Measurements from ENCODE around the gene RBM19.

RBM19 gene

GRCh38 chr12:113840401-113841042 is 125.6 kb downstream of the RBM19 start:
- in situ Hi-C loops (cut with HindIII; ENCODE audit: low sequenced_read_pairs), result no loop called here

- in situ Hi-C loops (cut with HindIII; ENCODE audit: low sequenced_read_pairs), result loop anchor here (5.0 kb wide), 1 partner anchor 78 kb away; no protein-coding TSS in a partner anchor
These were observed 127.2 kb downstream of the RBM19 start for GRCh38 chr12:113838896-113839295.

- in situ Hi-C loops (cut with HindIII; ENCODE audit: low sequenced_read_pairs), result loop anchor here (5.0 kb wide), 1 partner anchor 80 kb away; no protein-coding TSS in a partner anchor
These were observed 128.4 kb downstream of the RBM19 start for GRCh38 chr12:113837528-113838296.

GRCh38 chr12:113837084-113837483 is 129.0 kb downstream of the RBM19 start:
- in situ Hi-C loops (cut with HindIII; ENCODE audit: low sequenced_read_pairs), result loop anchor here (5.0 kb wide), 1 partner anchor 80 kb away; no protein-coding TSS in a partner anchor

- in situ Hi-C loops (cut with HindIII; ENCODE audit: low sequenced_read_pairs), result loop anchor here (5.0 kb wide), 1 partner anchor 81 kb away; no protein-coding TSS in a partner anchor
These were observed 130.2 kb downstream of the RBM19 start for GRCh38 chr12:113835896-113836295.

GRCh38 chr12:113835433-113835832 is 130.7 kb downstream of the RBM19 start:
- in situ Hi-C loops (cut with HindIII; ENCODE audit: low sequenced_read_pairs), result loop anchor here (5.0 kb wide), 1 partner anchor 82 kb away; no protein-coding TSS in a partner anchor

- in situ Hi-C loops (cut with HindIII; ENCODE audit: low sequenced_read_pairs), result loop anchor here (5.0 kb wide), 1 partner anchor 34 kb away; no protein-coding TSS in a partner anchor
These were observed 132.7 kb downstream of the RBM19 start for GRCh38 chr12:113833422-113833821.

- in situ Hi-C loops (cut with HindIII; ENCODE audit: low sequenced_read_pairs), result loop anchor here (5.0 kb wide), 1 partner anchor 36 kb away; no protein-coding TSS in a partner anchor
These were observed 134.6 kb downstream of the RBM19 start for GRCh38 chr12:113831476-113831875.

- in situ Hi-C loops (cut with HindIII; ENCODE audit: low sequenced_read_pairs), result loop anchor here (5.0 kb wide), 1 partner anchor 36 kb away; no protein-coding TSS in a partner anchor
These were observed 135.1 kb downstream of the RBM19 start for GRCh38 chr12:113831016-113831415.

- in situ Hi-C loops (cut with HindIII; ENCODE audit: low sequenced_read_pairs), result no loop called here
These were observed 136.9 kb downstream of the RBM19 start for GRCh38 chr12:113829212-113829611.

GRCh38 chr12:113827539-113828114 is 138.5 kb downstream of the RBM19 start:
- in situ Hi-C loops (cut with HindIII; ENCODE audit: low sequenced_read_pairs), result no loop called here

- in situ Hi-C loops (cut with HindIII; ENCODE audit: low sequenced_read_pairs), result no loop called here
These were observed 139.2 kb downstream of the RBM19 start for GRCh38 chr12:113826805-113827538.

GRCh38 chr12:113825705-113826104 is 140.4 kb downstream of the RBM19 start:
- in situ Hi-C loops (cut with HindIII; ENCODE audit: low sequenced_read_pairs), result no loop called here

- in situ Hi-C loops (cut with HindIII; ENCODE audit: low sequenced_read_pairs), result no loop called here
These were observed 142.3 kb downstream of the RBM19 start for GRCh38 chr12:113823816-113824215.

- in situ Hi-C loops (cut with HindIII; ENCODE audit: low sequenced_read_pairs), result no loop called here
These were observed 143.1 kb downstream of the RBM19 start for GRCh38 chr12:113823016-113823415.

GRCh38 chr12:113820842-113821241 is 145.3 kb downstream of the RBM19 start:
- in situ Hi-C loops (cut with HindIII; ENCODE audit: low sequenced_read_pairs), result no loop called here

- in situ Hi-C loops (cut with HindIII; ENCODE audit: low sequenced_read_pairs), result no loop called here
These were observed 145.8 kb downstream of the RBM19 start for GRCh38 chr12:113820309-113820708.

GRCh38 chr12:113819495-113819894 is 146.6 kb downstream of the RBM19 start:
- in situ Hi-C loops (cut with HindIII; ENCODE audit: low sequenced_read_pairs), result no loop called here

- in situ Hi-C loops (cut with HindIII; ENCODE audit: low sequenced_read_pairs), result no loop called here
These were observed 147.3 kb downstream of the RBM19 start for GRCh38 chr12:113818833-113819232.

GRCh38 chr12:113818283-113818682 is 147.8 kb downstream of the RBM19 start:
- in situ Hi-C loops (cut with HindIII; ENCODE audit: low sequenced_read_pairs), result no loop called here

- in situ Hi-C loops (cut with HindIII; ENCODE audit: low sequenced_read_pairs), result no loop called here
These were observed 149.3 kb downstream of the RBM19 start for GRCh38 chr12:113816866-113817265.

Data from endothelial cell of hepatic sinusoid (primary cell).